A549 (cell line): ENCODE results near the gene PDE6D. TPM values are rescaled to one million over a fixed set of nuclear protein-coding genes. Genes with fewer than 3 reads are reported as not detected.
A peak's percentile ranks its signal among the peaks of the same experiment; 100 is the strongest.
"Not testable (repeated sequence)": the region's sequence is repeated elsewhere in the genome, so short reads cannot be mapped to it uniquely, and the experiment has no call there.

Experiments used
- ATAC-seq, 2 experiments: fragments of 200-7000 bp in 1 of 2; fragments of >200 bp in 1 of 2; cut with Nextera tagmentation in 1 of 2; cut with Tn5 transposase in 1 of 2; 3 replicates each; pipeline versions ENCODE4 v1.8.0 to v1.9.1; 2018 to 2020; ENCODE audit warnings: mild to moderate bottlenecking in 1 of 2, moderate library complexity in 1 of 2
- CTCF ChIA-PET: fragments of 300-600 bp; sonication (Branson Sonifier 250); formaldehyde crosslinking; extraction: SDS; loops from one replicate; lab custom pipeline; 2021; ENCODE audit warnings: antibody characterized with exemption, inconsistent platforms; lab: Yijun Ruan, JAX
- POLR2A ChIA-PET: fragments of 350-600 bp; formaldehyde crosslinking; extraction: SDS; loops from one replicate; lab custom pipeline; 2021; ENCODE audit warnings: antibody characterized with exemption, inconsistent platforms; lab: Yijun Ruan, JAX
- DNase-seq, 2 experiments: peaks; one replicate each; pipeline versions ENCODE4 v3.0.0 to v3.0.0-alpha.2; 2011 to 2016; ENCODE audit warnings: low read depth in 1 of 2, low spot score in 1 of 2
- FAIRE-seq: peaks from 2 replicates; lab custom pipeline; 2011; peaks lifted over from hg19 to GRCh38; lab: Jason Lieb, UNC
- H3K27ac ChIP-seq, 2 experiments: fragments of >200 bp; sonication (Bioruptor Twin); formaldehyde crosslinking; 3 replicates each; pipeline ENCODE4 v1.5.1; 2016 to 2017
- H3K4me1 ChIP-seq: fragments of >200 bp; sonication (Bioruptor Twin); formaldehyde crosslinking; 3 replicates; pipeline ENCODE4 v1.6.1; 2016
- H3K4me2 ChIP-seq: fragments of >200 bp; sonication (Bioruptor Twin); formaldehyde crosslinking; 3 replicates; pipeline ENCODE4 v1.6.1; 2016
- H3K4me3 ChIP-seq: fragments of >200 bp; sonication (Bioruptor Twin); formaldehyde crosslinking; 3 replicates; pipeline ENCODE4 v1.5.1; 2016
- H3K9me3 ChIP-seq: fragments of >200 bp; sonication (Bioruptor Twin); formaldehyde crosslinking; 3 replicates; pipeline ENCODE4 v1.6.1; 2016
- CBX8 ChIP-seq: fragments of 200-600 bp; sonication (generic); IDR thresholded peaks from 2 replicates; pipeline ENCODE4 v1.6.1; 2016
- CEBPB ChIP-seq, 2 experiments: fragments of >200 bp in 1 of 2; sonication (Bioruptor Twin) in 1 of 2; formaldehyde crosslinking in 1 of 2; IDR thresholded peaks; 2 replicates each; pipeline ENCODE4 v1.6.1; 2012 to 2016
- EHF ChIP-seq: fragments of 250-450 bp; sonication (Bioruptor Pico); IDR thresholded peaks from 2 replicates; pipeline ENCODE4 v1.5.0; 2020; ENCODE audit warnings: mild to moderate bottlenecking
- WGBS: methylation state at CpG from one replicate; pipeline ENCODE4 v1.1.6; 2017; ENCODE audit errors: missing lambda C conversion rate; 5-methylcytosine and 5-hydroxymethylcytosine counted together
- polyA plus RNA-seq, 4 experiments: library from polyadenylated mRNA; depleted of rRNA in 3 of 4; stranded (reverse); fragments of >200 nt; fragmentation: RNase III in 1 of 4; extraction: RNeasy Plus Mini Kit Qiagen cat#74134 plus additional on column Dnase treatment in 1 of 4; gene quantifications; 2 replicates in 3 of 4; 3 replicates in 1 of 4; pipeline ENCODE4 v1.2.3, GENCODE V29; 2011 to 2017
- TF ChIP-seq, protein P1 (sequence below): fragments of 200-600 bp; sonication (generic); IDR thresholded peaks from 2 replicates; pipeline ENCODE4 v1.6.1; 2016; ENCODE audit warnings: antibody characterized with exemption, mild to moderate bottlenecking, moderate library complexity
- TF ChIP-seq, protein P2 (sequence below): fragments of >200 bp; sonication (Bioruptor Twin); formaldehyde crosslinking; IDR thresholded peaks from 3 replicates; pipeline ENCODE4 v1.5.1; 2016

The PDE6D gene
- polyA plus RNA-seq, 2 of the 4 experiments (the other 2 are of a cell fraction): 27.3 to 51.3 TPM

DNA sequence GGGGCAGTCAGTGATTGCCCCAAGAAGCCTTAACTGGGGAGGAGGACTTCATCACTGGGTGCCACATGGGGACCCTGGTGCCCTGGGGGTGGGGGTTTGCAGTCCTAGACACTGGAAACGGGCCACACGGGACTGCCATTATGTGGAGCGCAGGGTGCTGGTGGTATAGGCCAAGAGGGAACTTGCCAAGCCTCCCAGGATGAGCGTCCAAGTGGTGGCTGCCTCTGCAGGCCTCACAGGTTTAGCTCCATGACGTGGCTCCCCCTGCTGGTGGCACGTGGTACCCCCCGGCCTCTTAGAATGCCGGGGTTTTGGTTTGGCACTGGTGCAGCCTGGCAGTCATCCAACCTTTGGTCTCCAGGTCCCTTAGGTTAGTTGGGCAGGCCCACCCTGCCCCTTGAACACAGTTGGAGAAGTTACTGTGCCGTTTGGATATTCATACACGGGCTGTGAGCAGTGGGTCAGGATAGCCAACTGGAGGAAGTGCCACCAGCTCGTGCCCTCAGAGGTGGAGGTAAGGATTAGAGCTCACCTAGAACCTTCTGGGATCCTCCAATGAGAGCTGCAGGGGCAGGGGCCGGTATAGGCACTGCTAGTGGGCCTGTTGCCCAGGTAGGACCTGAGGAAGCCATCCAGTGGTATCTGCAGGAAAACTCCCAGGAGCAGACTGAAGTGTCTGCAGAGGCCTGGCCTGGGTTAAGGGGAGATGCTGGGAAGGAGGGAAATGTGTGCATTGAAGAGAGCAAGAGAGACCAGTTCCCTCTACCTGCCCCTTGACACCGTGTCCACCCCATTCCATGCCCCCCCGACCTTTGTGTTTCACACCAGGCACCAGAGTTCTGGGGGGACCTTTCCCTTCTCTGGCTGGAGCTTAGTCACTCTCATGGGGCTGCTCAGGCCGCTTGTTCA lies 67.1 kb downstream of the PDE6D start (continued):
- peak; percentile 34; the same call in 1 of the 2 replicates for TF ChIP-seq EHF (CRISPR knock-in tag)

DNA sequence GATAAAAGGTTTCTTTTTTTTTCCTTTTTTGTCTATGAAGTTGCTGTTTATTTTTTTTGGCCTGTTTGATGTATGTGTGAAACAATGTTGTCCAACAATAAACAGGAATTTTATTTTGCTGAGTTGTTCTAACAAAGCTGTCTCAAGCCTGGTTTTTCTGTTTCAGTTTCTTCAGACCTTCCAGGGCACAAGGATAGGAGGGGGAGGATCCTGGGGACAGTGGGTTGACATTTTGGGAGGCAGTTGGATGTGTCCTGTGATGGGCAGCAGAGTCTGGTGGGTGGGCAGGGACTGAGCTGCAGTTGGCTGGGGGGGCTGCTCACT lies 67.7 kb downstream of the PDE6D start:
- H3K27ac ChIP-seq: peak overlapping the region in 1 of 2 experiments; percentile 73; a peak in 3 of 6 replicates

DNA sequence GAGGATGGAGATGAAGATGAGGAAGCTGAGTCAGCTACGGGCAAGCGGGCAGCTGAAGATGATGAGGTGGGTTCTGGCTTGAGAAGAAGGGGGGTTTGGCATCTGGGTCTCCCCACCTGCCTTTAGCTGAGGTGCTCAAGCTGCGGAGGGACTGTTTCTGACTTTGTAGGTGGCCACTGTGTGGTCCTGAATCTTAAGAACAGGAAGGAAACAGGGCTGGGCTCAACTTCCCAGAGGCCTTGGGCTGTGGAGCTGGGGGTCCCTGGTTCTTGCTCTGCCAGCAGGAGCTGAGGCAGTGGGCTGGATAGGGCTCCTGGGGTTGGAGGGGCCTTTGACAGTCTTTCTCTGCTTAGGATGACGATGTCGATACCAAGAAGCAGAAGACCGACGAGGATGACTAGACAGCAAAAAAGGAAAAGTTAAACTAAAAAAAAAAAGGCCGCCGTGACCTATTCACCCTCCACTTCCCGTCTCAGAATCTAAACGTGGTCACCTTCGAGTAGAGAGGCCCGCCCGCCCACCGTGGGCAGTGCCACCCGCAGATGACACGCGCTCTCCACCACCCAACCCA lies 68.5 kb downstream of the PDE6D start:
- peak overlapping the region; percentile 94 for H3K4me2 ChIP-seq
- POLR2A ChIA-PET: interaction anchor here (2.7 kb wide), 1 partner anchor 99 kb away, joined by 8 read pairs; no protein-coding TSS in a partner anchor
- H3K4me3 ChIP-seq: peak overlapping the region; percentile 4; the same call in 1 of the 3 replicates
- DNase-seq, FAIRE-seq, H3K9me3 ChIP-seq, ATAC-seq: not testable (repeated sequence)
- CTCF ChIA-PET: interaction anchor here (2.9 to 78.4 kb wide), 3 partner anchors 10 to 83 kb away, joined by 8 to 4158 read pairs (median 70); no protein-coding TSS in a partner anchor
- H3K27ac ChIP-seq: peak overlapping the region in 1 of 2 experiments; percentile 98; a peak in 3 of 6 replicates
- 58% methylated on average over 18 of the region's 18 CpGs for WGBS
- peaks cover 52% of the 10 kb centered on the region for H3K4me1 ChIP-seq

More for the DNA sequence above, 67.7 kb downstream of the PDE6D start:
- ChIA-PET CTCF (interaction anchor here (1.3 to 78.4 kb wide), 19 partner anchors 8 to 181 kb away, joined by 4 to 4158 read pairs (median 8); partner anchors contain the start of gene COPS7B), POLR2A (interaction anchor here (0.7 to 2.7 kb wide), 11 partner anchors 18 to 249 kb away, joined by 3 to 16 read pairs (median 4); partner anchors contain the start of gene NCL)
- H3K4me1 ChIP-seq: peaks cover 55% of the 10 kb centered on the region
- not testable (repeated sequence) for FAIRE-seq, H3K9me3 ChIP-seq, H3K4me3 ChIP-seq, ATAC-seq, DNase-seq
- TF ChIP-seq, protein P1, sequence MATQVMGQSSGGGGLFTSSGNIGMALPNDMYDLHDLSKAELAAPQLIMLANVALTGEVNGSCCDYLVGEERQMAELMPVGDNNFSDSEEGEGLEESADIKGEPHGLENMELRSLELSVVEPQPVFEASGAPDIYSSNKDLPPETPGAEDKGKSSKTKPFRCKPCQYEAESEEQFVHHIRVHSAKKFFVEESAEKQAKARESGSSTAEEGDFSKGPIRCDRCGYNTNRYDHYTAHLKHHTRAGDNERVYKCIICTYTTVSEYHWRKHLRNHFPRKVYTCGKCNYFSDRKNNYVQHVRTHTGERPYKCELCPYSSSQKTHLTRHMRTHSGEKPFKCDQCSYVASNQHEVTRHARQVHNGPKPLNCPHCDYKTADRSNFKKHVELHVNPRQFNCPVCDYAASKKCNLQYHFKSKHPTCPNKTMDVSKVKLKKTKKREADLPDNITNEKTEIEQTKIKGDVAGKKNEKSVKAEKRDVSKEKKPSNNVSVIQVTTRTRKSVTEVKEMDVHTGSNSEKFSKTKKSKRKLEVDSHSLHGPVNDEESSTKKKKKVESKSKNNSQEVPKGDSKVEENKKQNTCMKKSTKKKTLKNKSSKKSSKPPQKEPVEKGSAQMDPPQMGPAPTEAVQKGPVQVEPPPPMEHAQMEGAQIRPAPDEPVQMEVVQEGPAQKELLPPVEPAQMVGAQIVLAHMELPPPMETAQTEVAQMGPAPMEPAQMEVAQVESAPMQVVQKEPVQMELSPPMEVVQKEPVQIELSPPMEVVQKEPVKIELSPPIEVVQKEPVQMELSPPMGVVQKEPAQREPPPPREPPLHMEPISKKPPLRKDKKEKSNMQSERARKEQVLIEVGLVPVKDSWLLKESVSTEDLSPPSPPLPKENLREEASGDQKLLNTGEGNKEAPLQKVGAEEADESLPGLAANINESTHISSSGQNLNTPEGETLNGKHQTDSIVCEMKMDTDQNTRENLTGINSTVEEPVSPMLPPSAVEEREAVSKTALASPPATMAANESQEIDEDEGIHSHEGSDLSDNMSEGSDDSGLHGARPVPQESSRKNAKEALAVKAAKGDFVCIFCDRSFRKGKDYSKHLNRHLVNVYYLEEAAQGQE: 0 out of 2 replicates have a peak, but pooled peaks have one; percentile 6
- peak overlapping the region; percentile 45 for H3K4me2 ChIP-seq

DNA sequence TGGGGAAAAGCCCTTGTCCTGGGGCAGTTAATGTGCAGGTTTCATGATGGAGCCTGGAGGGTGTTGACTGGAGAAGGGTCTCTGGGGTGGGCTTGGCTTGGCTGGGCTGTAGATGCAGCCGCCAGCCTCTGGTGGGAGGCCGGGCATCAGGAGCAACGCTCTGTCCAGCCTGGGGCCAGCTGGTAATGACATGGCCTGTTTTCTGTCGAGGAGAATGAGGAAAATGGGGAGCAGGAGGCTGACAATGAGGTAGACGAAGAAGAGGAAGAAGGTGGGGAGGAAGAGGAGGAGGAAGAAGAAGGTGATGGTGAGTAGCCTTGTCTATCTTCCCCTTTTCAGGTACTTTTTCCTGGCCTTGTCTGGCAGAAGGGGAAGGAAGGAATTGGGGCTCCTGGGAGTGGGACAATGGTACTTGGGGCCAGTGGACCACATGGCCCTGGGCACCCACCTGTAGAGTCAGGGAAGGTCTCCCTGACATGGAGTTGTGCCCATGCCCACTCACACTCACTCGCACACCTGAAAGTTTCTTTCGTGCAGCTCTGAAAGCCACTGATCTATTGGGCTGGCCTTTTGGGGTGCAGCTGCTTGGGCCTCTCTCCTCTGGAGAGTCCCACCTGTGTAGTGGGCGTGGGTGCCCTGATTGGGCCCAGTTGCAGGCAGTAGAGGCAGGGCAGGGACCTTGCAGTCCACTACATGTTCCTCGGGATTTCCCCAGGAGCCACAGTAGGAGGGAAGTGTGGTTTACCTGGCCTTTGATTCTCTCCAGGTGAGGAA lies 69.2 kb downstream of the PDE6D start:
- no peak for TF ChIP-seq CBX8
- TF ChIP-seq, protein P2, sequence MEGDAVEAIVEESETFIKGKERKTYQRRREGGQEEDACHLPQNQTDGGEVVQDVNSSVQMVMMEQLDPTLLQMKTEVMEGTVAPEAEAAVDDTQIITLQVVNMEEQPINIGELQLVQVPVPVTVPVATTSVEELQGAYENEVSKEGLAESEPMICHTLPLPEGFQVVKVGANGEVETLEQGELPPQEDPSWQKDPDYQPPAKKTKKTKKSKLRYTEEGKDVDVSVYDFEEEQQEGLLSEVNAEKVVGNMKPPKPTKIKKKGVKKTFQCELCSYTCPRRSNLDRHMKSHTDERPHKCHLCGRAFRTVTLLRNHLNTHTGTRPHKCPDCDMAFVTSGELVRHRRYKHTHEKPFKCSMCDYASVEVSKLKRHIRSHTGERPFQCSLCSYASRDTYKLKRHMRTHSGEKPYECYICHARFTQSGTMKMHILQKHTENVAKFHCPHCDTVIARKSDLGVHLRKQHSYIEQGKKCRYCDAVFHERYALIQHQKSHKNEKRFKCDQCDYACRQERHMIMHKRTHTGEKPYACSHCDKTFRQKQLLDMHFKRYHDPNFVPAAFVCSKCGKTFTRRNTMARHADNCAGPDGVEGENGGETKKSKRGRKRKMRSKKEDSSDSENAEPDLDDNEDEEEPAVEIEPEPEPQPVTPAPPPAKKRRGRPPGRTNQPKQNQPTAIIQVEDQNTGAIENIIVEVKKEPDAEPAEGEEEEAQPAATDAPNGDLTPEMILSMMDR: no peak
- TF ChIP-seq CEBPB (IDR thresholded peaks at IDR 0.05): no peak
- TF ChIP-seq, all 56 proteins: peak for 0
- ChIA-PET POLR2A (interaction anchor here (2.7 kb wide), 1 partner anchor 98 kb away, joined by 8 read pairs; no protein-coding TSS in a partner anchor), CTCF (interaction anchor here (0.6 to 78.4 kb wide), 6 partner anchors 9 to 110 kb away, joined by 3 to 4158 read pairs (median 4); no protein-coding TSS in a partner anchor)
- Histone ChIP-seq H3K9me3 (no peaks in the 10 kb centered on the region), H3K4me3 (peak overlapping the region; percentile 100), H3K27ac (peak overlapping the region; percentile 98 to 99; a peak in 4 of 6 replicates), H3K4me2 (peak overlapping the region; percentile 94), H3K4me1 (peaks cover 50% of the 10 kb centered on the region)
- no peak for FAIRE-seq
- DNase-seq: no peak
- ATAC-seq: no peak
- WGBS: 55% methylated on average over 9 of the region's 9 CpGs
